ENCODE measurements around the gene SLC47A2. TPM values are rescaled to one million over a fixed set of nuclear protein-coding genes. Genes with fewer than 3 reads are reported as not detected.

The SLC47A2 gene
- total RNA-seq, 1 donor from 2014 or later = not detected

DNA sequence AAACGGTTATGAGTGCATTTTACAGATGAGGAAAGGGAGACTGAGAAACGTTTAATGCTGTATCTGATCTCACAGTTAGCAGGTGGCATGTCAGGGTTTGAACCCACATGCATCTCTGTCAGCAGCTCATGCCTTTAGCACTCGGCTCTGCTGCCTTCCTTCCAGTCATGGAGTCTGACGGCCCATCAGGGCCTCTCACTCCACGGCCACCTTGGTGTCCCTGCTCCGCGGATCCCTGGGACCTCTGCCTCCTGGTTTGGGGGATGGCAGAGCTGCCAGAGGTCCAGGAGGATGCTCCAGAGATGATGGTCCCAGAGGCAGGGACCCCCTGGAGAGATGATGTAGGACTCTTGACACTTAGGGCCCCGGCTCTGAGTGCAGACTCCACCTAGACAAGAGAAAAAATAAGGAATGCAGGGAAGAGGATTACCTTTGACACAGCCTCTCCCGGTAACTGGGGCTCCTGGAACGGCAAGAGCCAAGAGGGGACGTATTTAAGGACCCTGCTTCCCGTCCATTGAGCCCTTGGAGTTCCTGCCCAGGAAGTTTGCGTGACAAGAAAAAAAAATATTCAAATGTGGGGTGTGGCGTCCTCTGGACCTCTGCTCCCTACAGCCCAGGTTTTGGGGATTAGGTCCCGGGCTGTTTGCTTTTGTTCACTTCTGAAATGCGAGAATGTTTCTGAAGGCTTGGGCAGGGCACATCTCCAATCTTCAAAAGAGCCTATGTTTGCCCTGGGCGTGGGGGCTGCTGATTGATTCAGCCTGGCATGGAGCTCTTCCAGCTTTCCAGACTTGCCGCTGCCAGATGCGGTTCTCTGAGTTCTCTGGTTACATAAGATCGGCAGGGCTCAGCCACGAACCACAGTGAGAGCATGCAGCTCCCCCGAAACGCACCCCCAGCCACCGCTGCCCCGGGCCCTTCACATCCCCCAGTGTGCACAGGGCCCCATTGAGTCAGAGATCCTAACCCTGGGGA lies 31.7 kb upstream of the SLC47A2 start, which contains the start of gene ALDH3A1:
Gene ALDH3A1 (minus strand): TSS at position 470 of the 978 bp plus-strand sequence. CDS start 3,169 bp downstream, outside the sequence.
- no peak for DNase-seq (ENCODE audit: low spot score)

DNA sequence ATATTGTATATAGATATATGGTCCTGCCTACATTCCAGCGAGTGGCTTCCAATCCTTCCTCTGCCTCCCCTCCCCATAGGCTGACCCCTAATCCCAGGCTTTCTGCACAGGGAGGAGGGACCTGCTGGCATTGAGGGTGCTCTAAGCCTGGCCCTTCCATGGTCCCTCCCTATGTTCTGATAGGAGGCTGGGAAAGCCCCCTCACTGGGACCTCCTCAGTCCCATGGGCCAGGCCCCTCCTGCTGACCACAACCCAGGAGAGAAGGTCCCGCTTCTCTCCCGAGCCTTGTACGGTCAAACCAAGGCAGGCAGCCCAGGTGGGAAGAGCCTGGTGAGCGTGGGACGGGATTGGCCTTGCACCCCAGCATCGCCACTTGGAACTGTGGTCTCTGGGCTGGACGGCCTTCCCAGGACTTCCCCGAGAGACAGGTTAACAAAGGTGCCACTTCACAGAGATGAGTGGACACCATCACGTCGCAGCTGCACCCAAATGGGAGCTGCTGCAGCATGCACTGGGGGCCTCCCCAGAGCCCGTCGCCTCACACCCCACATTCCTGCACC lies 30.9 kb upstream of the SLC47A2 start:
- DNase-seq (ENCODE audit: low spot score) = no peak

GRCh38 chr17:19746517-19746916 lies 30.1 kb upstream of the SLC47A2 start:
- DNase-seq (ENCODE audit: low spot score) = no peak

- peak; percentile 97 for DNase-seq (ENCODE audit: low spot score)
Measured at GRCh38 chr17:19744922-19745757, 28.8 kb upstream of the SLC47A2 start.

DNA sequence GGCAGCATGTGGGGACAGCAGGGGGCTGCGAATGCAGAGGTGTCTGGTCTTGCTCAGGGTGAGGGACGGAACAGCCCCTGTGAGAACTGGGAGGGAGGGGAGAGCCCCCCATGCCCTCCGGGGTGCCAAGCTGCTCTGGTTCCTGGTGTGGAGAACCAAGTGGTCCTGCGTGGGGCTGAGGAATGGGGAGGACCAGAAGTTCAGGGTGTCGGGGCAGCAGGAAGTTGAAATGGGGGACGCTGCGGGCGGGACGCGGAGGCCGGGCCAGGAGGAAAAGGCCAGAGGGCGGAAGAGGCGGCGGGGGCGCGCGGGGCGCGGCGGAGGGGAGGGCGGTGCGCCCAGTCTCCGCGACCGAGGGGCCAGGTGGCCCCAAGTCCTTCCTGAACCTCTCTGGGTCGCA lies 28.1 kb upstream of the SLC47A2 start:
- DNase-seq (ENCODE audit: low spot score) = no peak

DNA sequence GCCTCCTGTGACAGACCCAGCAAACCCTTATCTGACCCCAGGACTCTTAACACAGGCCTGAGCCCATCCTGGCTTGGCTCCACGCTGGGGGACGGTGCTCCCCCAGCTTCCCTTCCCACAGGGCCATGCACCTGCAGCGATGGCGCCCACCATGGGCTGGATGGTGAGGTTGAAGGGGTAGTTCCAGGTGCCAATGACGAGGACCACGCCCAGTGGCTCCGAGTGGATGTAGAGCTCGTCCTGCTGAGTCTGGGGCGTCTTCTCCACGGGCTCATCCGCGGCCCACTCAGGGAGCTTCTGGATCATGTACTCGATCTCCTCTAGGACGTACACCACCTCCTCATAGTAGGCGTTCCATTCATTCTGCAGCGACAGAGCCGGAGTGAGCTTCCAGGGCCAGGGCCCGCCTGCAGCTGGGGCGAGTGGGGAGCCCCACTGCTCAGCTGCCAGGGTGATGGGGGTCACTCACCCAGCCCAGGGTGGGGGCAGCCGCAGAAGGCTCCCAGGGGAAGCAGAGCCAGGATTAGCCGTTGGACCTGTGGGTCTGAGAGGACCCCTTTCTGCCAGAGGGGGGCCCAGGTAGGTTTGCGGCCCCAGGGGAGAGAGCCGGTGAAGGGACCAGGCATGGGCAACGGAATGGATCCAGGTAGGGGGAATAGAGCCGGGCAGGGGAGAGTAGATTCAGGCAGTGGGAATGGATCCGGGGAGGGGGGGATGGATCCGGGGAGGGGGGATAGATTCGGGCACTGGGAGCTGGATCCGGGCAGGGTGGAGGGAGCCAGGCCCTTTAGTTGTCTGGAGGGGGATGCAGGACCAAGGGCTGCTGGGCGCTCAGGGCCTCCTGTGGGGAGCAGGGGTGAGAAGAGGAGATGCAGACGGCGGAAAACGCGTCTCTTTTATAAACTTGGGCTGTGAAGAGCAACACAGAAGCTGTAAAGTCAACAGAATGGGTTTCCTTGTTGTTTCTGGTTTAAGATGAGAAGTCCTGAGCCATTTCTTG lies 27.0 kb upstream of the SLC47A2 start:
- DNase-seq (ENCODE audit: low spot score) = no peak

GRCh38 chr17:19742495-19742894 lies 26.1 kb upstream of the SLC47A2 start:
- DNase-seq (ENCODE audit: low spot score) = no peak

- no peak for DNase-seq (ENCODE audit: low spot score)
Measured at GRCh38 chr17:19741832-19742457, 25.6 kb upstream of the SLC47A2 start.

GRCh38 chr17:19740933-19741332 lies 24.5 kb upstream of the SLC47A2 start:
- no peak for DNase-seq (ENCODE audit: low spot score)

DNA sequence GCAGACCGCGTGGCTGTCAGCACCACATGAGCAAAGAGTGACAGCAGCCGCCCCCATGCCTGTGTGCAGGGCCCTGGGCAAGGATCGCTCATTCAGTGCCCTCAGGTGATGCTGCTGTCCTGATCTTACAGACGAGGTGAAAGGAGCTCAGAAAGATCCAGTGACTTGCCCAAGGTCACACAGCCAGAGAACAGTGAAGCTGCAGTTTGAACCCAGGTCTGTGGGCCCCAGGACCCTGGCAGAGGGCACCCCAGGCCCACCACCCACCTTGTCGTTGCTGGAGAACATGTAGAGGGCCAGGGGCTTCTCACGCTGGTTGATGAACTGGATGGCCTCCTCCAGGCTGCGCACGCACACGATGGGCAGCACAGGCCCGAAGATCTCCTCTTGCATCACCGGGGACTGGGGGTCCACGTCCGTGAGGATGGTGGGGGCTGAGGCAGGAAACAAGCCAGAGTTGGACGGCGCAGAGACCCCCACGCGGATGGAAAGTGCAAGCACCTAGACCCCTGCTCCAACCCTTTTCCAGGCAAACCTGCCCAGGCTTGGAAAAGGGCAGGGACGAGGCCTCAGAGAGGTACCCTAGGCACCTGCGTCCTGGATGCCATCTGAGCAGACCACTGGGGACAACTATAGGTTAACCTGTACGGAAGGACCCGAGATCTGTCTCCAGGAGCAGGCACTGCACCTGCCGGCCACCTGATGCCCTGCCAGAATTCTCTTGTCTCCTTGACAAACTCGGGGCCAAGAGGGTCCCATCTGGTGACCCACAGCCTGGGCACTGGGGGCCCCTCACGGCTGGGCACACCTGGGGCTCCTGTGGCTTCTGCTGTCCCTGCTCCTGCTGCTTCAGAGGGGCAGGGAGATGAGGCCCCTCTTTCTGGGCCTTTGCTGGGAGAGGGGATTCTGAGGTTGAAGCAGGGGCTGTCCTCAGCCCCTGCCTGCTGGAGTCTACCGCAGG lies 23.1 kb upstream of the SLC47A2 start:
- no peak for DNase-seq (ENCODE audit: low spot score)

DNA sequence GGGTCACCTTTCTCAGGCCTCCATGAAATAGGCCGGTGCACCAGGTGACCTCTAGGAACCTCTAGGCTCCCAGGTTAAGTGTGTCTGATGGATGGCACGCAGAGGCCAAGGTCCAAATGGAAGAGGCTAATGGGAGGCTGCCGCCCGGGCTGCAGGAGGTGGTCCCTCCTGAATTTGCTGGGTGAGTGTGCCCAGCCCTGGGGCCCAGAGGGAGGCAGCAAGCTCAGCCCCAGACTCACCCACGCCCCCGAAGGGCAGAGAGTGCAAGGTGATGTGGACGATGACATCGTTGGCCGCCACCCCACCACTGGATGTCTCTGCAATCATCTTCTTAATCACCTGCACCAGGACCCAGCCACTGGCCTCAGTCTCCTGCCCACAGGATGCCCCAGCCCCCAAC lies 22.4 kb upstream of the SLC47A2 start:
- DNase-seq (ENCODE audit: low spot score) = no peak

GRCh38 chr17:19738073-19738449 lies 21.7 kb upstream of the SLC47A2 start:
- DNase-seq (ENCODE audit: low spot score) = no peak

DNA sequence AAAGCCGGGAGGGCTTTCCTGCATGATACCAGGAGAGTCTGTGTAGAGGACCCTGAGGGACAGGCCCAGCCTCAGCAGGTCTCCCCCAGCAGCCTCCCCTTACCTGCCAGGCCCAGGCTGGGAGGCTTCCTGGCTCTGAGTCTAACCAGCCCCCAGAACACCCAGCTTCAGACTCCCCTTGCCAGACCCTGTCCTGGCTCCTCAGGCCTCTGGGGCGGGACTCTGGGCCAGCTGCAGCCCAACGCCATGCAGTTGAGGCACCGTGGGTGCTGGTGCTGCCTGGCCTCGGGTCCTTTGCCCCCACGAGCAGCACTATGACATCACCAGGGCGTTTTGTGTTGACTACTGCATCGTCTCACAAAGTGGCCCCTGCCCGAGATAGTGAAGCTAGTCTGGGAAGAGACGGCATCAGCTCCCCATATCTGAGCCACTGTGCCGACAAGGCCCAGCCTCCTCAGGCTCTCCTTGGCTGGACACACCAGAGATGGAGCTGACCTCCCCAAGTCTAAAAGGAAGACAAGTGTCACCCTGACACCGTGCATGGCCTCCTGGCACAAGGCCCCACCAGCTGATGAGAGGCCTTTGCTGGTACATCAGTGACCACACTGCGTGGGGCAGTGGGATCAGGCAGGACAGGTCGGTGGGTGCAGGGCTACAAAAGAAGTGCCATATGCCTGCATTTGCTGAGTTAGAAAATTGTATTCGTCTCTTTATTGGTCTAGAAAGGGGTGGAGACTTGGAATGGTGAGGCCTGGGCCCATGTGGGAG lies 21.1 kb upstream of the SLC47A2 start:
- DNase-seq (ENCODE audit: low spot score) = no peak

GRCh38 chr17:19736071-19736470 lies 19.7 kb upstream of the SLC47A2 start:
- DNase-seq (ENCODE audit: low spot score) = no peak

- DNase-seq (ENCODE audit: low spot score) = no peak
Measured at GRCh38 chr17:19733953-19734526, 17.7 kb upstream of the SLC47A2 start.

- DNase-seq (ENCODE audit: low spot score) = no peak
Measured at GRCh38 chr17:19731626-19732025, 15.2 kb upstream of the SLC47A2 start.

DNA sequence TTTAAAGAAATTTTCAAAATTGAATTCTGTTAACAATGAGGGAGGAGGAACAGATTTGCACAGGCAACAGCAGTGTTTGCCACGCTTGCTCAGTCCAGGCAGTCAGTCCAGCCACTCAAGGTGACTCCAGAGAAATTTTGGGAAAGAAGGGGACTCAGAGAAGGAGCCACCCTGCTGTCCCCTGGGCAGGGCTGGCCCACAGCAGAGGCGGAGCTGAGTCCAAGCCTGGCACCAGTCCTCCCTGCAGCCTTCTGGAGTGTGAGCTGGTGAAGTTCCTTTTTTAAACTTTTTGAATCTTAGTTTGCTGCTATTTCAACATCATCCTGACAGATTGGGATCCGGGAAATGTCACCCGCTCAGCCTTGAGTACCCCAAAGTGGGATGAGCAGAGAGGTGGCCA lies 14.5 kb upstream of the SLC47A2 start:
- DNase-seq (ENCODE audit: low spot score) = no peak

DNA sequence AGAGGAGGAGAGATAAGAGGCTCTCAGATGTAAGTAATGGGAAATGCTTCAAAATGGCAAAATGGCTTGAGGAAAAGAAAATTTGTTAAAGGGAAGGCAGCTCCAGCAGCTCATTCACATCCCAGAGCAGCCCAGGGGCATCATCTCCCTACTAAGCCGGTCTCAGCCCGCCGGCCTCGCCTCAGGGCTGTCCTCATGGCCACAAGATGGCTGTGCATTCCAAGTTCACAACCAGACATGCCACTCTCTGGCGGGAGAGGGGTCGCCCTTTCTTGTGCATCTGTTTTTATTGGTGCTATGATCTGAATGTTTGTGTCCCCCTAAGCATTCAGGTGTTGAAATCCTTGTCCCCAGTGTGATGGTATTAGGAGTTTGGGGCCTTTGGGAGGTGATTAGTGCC lies 13.5 kb upstream of the SLC47A2 start:
- no peak for DNase-seq (ENCODE audit: low spot score)

Measured in mesenteric fat pad (tissue), 1 donor.